Tongue (tissue), 2 donors: Measurements from ENCODE around the gene OR2AG1. TPM values are rescaled to one million over a fixed set of nuclear protein-coding genes. Genes with fewer than 3 reads are reported as not detected.
A peak's percentile ranks its signal among the peaks of the same experiment; 100 is the strongest.

ENCODE experiments used
- DNase-seq: peaks from one replicate; pipeline ENCODE4 v3.0.0-alpha.2; 2015
- total RNA-seq: library from RNA; depleted of rRNA; stranded (reverse); fragments of >200 nt; gene quantifications from one replicate; pipeline ENCODE4 v1.2.3, GENCODE V29; 2014

OR2AG1 gene
- total RNA-seq, result not detected

DNA sequence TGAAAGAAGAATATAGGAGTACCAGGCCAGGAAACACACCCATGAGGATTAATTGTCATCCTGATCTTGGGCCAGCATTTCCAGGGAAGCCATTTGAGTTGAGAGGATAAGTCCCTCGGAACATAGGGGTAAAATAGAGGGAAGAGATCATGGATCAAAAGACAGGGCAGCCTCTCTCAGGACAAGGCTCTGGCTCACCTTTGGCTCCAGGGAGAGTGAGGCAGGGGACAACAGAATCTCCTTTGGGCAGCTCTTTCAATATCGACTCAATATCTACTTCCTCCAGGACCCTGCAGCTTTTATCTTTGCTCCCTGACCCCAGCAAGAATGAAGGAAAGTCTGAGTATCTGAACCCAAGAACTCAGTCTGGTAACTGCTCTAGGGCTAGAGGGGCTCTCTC lies at the start of gene OR2AG1:
Gene OR2AG1, plus strand, starts transcription at position 301 of the 400 bp plus-strand sequence. CDS start 2,018 bp downstream, outside the sequence.
- DNase-seq, result no peak

DNA sequence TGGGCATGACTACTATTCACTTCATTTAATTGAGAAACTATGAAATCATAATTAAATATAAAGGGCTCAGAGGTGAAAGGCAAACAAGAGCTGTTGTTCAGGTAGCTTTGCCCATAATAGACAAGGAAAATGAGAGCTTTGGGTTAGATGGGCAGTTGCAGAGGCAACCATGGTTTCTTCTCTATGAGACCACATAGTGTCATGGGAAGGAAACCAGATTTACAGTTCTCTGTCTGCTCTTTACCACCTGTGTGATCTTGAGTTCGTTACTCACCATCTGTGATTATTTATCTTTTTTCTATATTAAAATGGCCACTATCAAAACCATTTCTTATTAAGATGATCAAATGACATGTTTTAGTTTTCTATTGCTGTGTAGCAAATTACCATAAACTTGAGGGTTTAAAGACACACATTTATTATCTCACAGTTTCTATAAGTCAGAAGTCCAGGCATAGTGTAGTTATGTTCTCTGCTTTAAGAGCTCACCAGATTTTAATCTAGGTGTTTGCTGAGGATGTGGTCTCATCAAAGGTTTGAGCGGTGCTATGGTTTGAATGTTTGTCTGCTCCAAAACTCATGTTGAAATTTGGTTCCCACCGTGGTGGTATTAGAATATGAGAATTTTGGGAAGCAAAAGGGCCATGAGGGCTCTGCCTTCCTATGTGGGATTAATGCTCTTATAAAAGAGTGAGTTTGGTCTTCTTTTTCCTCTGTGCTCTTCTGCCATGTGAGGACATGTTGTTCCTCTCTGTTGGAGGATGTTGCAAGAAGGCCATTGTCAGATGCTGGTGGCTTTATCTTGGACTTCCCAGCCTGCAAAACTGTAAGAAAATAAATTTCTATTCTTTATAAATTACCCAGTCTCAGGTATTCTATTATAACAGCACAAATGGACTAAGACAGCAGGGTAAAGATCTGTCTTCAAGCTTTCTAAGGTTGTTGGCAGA lies 49.2 kb upstream of the OR2AG1 start:
- no peak for DNase-seq

DNA sequence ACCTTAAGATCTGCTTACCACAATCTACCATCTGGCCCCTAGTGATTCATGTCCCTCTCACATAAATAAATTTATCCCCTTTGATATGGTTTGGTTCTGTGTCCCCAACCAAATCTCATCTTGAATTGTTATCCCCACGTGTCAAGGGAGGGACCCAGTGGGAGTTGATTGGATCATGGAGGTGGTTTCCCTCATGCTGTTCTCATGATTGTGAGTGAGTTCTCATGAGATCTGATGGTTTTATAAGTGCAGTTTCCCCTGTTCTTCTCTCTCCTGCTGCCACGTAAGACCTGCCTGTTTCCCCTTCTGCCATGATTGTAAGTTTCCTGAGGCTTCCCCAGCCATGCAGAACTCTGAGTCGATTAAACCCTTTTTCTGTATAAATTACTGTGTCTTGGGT lies 48.2 kb upstream of the OR2AG1 start:
- no peak for DNase-seq

- DNase-seq, result no peak
Observed at GRCh38 chr11:6735306-6735705, 47.5 kb upstream of the OR2AG1 start.

DNA sequence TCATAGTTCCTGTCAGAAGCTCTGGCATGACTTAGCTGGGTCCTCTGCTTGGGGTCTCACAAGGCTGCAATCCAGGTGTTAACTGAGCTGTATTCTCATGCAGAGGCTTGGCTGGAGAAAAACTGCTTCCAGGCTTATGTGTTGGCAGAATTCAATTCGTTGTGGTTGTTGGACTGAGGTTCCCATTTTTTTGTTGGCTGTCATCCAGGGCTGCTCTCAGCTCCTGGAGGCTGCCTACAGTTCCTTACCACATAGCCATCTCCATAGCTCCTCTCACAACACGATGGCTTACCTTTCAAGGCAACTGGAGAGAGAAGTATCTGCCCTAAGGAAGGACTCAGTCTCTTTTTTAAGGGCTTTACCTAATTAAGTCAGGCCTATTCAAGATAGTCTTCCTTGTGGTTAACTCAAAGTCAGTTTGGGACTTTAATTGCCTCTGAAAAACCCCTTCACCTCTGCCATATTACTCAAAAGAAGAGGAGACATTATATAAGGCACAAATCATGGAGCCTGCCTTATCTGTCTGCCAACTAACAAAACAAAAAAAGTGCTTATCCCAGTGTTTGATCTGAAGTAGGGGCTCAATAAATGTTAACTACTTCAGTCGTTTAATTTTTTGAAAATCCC lies 46.2 kb upstream of the OR2AG1 start:
- DNase-seq, result no peak

DNA sequence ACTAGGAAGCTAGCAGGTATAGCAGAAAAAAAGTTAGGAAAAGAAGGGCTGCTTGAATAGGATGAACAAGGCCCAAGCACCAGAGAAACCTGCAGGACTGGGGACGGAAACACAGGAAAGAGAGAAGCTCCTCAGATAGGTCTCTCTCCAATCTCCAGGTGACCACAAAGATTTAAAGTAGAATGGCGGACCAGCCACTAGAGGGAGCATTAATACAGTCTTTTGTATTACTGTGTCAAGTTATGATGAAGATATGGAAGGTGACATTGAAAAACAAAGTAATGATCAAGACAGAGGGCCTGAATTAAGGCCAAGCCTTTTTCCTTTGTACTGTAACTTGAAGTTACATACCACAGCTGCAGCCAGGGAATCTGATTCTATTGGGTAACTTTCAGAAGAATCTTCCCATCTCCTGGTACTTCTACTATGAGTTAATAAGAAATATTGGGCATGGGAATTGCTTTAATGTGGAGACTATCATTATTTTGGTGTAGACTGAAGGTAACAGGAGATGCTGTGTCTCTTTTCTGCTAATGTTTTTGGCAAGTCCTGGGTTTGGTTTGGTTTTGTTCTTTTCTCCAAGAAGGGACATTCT lies 44.9 kb upstream of the OR2AG1 start:
- DNase-seq, result peak; percentile 49

- no peak for DNase-seq
Observed at GRCh38 chr11:6738590-6738989, 44.2 kb upstream of the OR2AG1 start.

DNA sequence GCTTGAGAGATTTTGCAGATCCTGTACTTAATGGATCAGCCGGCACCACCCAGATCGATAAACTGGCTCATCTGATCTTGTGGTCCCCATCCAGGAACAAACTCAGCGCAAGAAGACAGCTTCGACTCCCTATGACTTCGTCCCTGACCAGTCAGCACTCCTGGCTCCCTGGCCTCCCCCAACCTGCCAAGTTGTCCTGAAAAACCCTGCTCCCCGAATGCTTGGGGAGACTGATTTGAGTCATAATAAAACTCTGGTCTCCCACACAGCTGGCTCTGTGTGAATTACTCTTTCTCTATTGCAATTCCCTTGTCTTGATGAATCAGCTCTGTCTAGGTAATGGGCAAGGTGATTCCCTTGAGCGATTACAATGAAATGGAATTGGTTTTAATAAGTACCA lies 40.6 kb upstream of the OR2AG1 start:
- DNase-seq, result no peak

- no peak for DNase-seq
Observed at GRCh38 chr11:6745018-6745417, 37.8 kb upstream of the OR2AG1 start.

DNA sequence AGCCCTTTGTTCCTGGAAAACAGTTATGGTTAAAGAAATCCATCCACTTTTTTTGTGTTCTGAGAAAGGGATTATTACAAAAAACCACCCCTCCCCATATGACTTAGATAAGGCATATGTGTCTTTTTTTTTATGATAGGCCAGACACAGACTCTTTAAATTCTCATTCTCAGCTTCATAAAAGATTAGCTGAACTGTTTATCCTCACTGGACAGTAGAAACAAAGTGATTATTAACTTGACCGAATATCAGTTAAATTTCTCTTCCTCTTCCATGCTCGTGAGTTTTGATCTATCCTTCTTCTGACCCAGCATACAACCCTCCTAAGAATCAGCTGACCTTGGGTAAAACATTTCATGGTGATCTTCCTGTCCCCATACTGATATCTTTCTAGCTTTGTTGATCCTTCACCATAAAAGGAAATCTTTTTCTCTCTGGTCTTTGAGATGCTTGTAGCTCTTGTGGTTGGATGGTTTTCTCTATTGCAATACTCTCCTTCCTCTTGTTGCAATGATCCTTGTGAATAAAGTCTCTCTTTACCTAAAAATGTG lies 37.3 kb upstream of the OR2AG1 start:
- DNase-seq, result no peak

DNA sequence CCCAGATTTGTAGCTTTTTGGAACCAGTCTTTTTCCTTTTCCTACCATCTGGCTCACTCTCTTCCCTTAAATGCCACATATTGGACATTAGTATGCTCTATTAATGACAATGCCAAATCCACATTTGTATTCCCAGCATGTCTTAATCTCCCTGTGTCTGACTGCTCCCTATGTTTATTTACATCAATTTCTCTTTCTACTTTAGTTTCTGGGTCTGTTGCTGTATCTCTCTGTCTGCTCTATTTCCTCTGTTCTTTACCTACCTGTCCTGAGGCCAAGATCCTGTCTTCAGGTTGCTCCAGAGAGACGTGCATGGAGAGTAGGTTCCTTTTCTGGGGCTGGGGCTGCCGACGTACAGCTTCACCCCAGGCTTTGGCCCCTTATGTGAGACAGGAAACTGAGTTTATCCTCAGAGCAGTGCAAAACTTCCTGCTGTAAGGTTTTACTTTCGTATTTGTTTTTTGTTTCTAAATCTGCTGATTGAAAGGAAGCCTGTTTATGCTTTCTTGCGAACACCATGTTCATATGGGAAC lies 36.7 kb upstream of the OR2AG1 start:
- no peak for DNase-seq

DNA sequence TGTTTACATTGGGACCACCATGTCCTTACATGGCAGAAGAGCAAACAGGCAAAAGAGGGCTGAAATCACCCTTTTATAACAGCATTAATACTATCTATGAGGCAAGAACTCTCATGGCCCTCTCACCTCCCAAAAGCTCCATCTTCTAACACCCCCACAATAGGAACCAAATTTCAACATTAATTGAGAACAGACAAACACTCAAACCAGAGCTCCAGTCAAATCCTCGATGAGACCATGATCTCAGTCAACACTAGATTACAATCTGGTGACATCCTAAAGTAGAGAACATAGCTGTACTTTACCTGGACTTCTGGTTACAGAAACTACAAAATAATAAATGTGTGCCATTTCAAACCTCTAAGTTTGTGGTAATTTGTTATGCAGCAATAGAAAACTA lies 36.2 kb upstream of the OR2AG1 start:
- no peak for DNase-seq

DNA sequence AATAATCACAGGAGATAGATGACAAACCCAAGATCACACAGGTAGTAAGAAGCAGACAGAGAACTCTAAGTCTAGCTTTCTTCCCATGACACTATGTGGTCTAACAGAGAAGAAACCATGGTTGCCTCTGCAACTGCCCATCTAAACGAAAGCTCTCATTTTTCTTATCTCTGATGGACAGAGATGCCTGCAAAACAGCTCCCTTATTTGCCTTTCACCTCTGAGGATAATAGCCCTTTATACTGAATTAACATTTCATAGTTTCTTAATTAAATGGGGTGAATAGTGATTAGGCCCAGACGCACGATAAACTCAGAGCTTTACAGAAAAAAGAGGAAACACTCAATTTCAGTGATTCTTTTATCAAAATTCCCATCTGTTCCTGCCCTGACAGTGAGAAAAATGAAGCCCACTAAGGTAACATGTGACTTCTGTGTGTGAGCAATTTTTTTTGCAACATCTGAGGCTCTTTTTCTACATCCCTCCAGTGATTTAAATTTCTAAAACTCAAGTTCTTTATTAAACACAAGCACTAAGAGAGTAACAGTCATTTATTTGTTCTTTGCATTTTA lies 35.6 kb upstream of the OR2AG1 start:
- no peak for DNase-seq

GRCh38 chr11:6755303-6755952 lies 27.4 kb upstream of the OR2AG1 start:
- DNase-seq, result peak; percentile 65

- no peak for DNase-seq
Observed at GRCh38 chr11:6755953-6756347, 26.9 kb upstream of the OR2AG1 start.

- DNase-seq, result peak; percentile 78
Observed at GRCh38 chr11:6757373-6757967, 25.4 kb upstream of the OR2AG1 start.

DNA sequence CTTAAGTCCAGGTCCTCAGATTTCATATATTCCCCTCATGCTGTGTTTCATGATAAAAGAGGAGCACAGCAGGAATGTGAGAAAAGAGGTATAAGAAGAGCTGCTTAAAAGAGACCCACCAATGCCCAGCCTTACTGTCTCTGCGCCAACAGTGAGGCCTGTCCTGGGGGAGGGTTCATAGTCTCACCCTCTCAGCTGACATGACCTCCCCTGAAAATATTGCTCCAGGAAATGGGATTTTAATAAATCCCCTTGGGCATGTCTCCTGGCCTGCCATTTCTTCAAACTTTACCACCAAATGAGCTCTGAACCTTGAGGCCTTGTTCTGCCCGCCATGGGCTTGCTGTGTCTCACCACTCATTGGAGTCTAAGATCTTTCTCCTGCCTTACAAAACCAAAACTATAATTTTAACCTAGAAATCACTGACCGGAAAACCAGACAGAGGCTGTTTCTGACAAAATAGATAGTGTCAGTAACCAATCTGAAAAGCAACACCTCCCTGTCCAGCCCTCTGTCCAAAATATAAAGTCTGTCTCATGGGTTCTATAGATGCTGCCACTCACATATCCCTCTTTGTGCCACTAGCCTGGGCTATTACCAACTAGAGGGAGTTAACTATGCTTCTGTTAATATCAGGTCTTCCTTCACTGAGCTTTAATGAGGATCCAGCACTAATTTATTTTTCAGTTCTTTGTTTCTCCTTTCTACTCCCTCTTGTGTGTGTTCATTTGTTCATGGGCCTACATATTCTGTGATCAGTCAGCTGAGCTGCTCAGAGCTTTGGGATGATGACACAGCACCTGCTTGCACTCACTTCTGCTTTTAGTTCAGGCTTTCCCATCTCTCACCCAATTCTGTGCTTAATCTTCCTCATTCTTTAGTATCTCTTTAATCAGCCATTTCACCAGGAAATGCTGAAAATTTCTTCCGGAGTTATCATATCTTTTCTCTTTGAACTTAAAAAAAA lies 10.6 kb upstream of the OR2AG1 start, which contains the start of gene OR2AG2:
Gene OR2AG2, minus strand, starts transcription at position 51 of the 968 bp plus-strand sequence. CDS start 3,019 bp downstream, outside the sequence.
- no peak for DNase-seq

DNA sequence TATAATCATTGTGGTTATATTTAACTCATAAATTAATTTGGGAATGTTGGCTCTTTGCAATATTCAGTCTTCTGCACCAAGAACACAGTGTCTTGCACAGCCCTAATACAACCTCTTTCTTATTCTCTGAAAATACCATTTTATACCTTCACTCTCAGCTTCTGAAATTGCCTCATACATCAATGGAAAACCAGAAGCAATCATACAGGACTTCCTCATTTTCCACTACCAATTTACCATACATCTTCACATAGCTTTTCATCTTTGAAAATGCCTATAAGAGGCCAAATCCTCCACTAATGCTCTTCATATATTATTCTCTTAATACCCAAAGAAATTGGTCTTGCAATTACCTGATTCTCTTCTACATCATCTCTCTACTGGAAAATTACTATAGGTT lies 4.3 kb upstream of the OR2AG1 start:
- DNase-seq, result no peak

DNA sequence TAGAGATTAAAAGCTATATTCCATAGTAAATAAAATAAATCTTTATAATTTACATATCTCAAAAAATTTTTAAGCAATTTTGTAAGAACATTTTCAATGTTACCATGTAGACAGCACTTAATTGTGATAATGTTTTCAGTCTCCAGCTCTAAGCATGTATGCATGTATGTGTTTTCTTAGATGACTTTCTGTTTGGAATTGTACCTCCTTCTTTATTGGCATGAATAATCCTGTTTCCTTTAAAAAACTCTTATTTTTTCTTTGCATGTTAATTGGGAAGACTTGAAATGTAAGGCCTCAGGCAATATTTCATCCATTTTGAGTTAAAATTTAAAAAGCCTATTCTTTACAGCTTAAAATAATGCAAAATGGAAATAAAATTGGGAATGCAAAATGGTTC lies 2.0 kb upstream of the OR2AG1 start:
- no peak for DNase-seq

DNA sequence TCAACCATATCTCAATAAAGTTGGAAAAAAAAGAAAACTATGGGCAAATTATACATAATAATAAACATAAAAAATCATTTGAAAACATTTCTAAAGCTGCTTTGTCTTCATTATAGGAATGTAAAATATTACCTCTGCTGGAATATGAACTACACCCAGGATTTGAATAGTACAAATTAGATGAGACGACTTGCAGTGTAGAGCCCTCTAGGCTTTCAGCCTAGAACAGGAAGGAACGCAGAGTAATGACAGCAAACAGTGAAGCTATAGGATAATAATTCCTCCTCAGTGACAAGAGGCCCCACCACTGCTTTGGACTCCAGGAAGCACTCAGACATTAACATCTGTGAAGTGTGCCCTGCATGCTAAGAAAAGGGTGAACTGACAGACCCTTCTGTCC lies 7.7 kb downstream of the OR2AG1 start:
- no peak for DNase-seq
